CD4-positive, alpha-beta T cell (primary cell): ENCODE results near the gene SHROOM2. TPM values are rescaled to one million over a fixed set of nuclear protein-coding genes. Genes with fewer than 3 reads are reported as not detected.

Experiments
- ATAC-seq: fragments of 200-7000 bp; cut with Tn5 transposase; one replicate; pipeline ENCODE4 v1.10.0; 2022; ENCODE audit warnings: mild to moderate bottlenecking; ENCODE audit not compliant: poor library complexity
- CTCF ChIA-PET: fragments of 350-600 bp; sonication (Branson Sonifier 250); formaldehyde crosslinking; loops from one replicate; lab custom pipeline; 2021; ENCODE audit warnings: antibody characterized with exemption, inconsistent platforms; lab: Charles Lee
- POLR2A ChIA-PET: fragments of 350-600 bp; sonication (Branson Sonifier 250); formaldehyde crosslinking; loops from one replicate; lab custom pipeline; 2021; ENCODE audit warnings: antibody characterized with exemption, inconsistent platforms; lab: Charles Lee
- DNase-seq, 14 experiments: peaks; one replicate each; pipeline ENCODE4 v3.0.0-alpha.2; 2013 to 2020; ENCODE audit warnings: mixed read lengths in 2 of 14
- H3K27ac ChIP-seq, 2 donors: one replicate each; pipeline versions ENCODE4 v1.5.1 to v1.7.0; 2013; ENCODE audit warnings: low read length in 2 of 2, low read depth in 1 of 2, mild to moderate bottlenecking in 1 of 2
- H3K27me3 ChIP-seq, 2 experiments: 1 replicate in 1 of 2; 2 replicates in 1 of 2; pipeline versions ENCODE4 v1.6.1 to v1.7.0; 2013; ENCODE audit warnings: low read length in 2 of 2, control low read depth in 1 of 2, mild to moderate bottlenecking in 1 of 2, moderate library complexity in 1 of 2; ENCODE audit not compliant: insufficient read depth in 2 of 2, control insufficient read depth in 1 of 2
- H3K36me3 ChIP-seq: one replicate; pipeline ENCODE4 v1.6.1; 2013; ENCODE audit warnings: low read length, control low read depth; ENCODE audit not compliant: insufficient read depth
- H3K4me1 ChIP-seq: one replicate; pipeline ENCODE4 v1.6.1; 2013; ENCODE audit warnings: low read length, control low read depth; ENCODE audit not compliant: insufficient read depth
- H3K4me3 ChIP-seq: one replicate; pipeline ENCODE4 v1.5.1; 2013; ENCODE audit warnings: mild to moderate bottlenecking, low read length, moderate library complexity
- H3K9me3 ChIP-seq, 2 experiments: 1 replicate in 1 of 2; 2 replicates in 1 of 2; pipeline versions ENCODE4 v1.6.1 to v1.7.0; 2013; ENCODE audit warnings: low read length in 2 of 2, mild to moderate bottlenecking in 2 of 2, control low read depth in 1 of 2, moderate library complexity in 1 of 2; ENCODE audit not compliant: control insufficient read depth in 1 of 2, insufficient read depth in 1 of 2
- H3K27ac Mint-ChIP-seq: one replicate; pipeline ENCODE4 v1.8.0; 2020; ENCODE audit warnings: mixed read lengths
- H3K27me3 Mint-ChIP-seq: one replicate; pipeline ENCODE4 v1.8.0; 2021; ENCODE audit warnings: mixed read lengths
- H3K36me3 Mint-ChIP-seq: one replicate; pipeline ENCODE4 v1.8.0; 2021; ENCODE audit warnings: low read depth, mixed read lengths
- H3K4me1 Mint-ChIP-seq: one replicate; pipeline ENCODE4 v1.8.0; 2021; ENCODE audit warnings: low read depth, mixed read lengths
- H3K4me3 Mint-ChIP-seq: one replicate; pipeline ENCODE4 v1.8.0; 2020; ENCODE audit warnings: mild to moderate bottlenecking, mixed read lengths
- H3K9me3 Mint-ChIP-seq: one replicate; pipeline ENCODE4 v1.8.0; 2020; ENCODE audit warnings: mixed read lengths
- intact Hi-C, 2 experiments: fragments of 100-400 bp; cut with DNase I in 1 of 2; cut with micrococcal nuclease in 1 of 2; formaldehyde crosslinking; loops; one replicate each; pipeline versions ENCODE4 v1.15.1 to v1.9.0; 2023 to 2025; cut with DNase I, micrococcal nuclease
- total RNA-seq, 174 experiments: library from RNA in 2 of 174; stranded (reverse) in 2 of 174; gene quantifications; one replicate each; pipeline ENCODE4 v1.2.3 and lab custom pipeline; 2021 to 2026
- TF ChIP-seq, protein P1 (sequence below): fragments of 200-600 bp; IDR thresholded peaks from one replicate; pipeline ENCODE4 v1.8.0; 2022; ENCODE audit warnings: antibody characterized with exemption, mild to moderate bottlenecking

Gene SHROOM2
- total RNA-seq, 2 experiments from 2014 or later, result not detected

DNA sequence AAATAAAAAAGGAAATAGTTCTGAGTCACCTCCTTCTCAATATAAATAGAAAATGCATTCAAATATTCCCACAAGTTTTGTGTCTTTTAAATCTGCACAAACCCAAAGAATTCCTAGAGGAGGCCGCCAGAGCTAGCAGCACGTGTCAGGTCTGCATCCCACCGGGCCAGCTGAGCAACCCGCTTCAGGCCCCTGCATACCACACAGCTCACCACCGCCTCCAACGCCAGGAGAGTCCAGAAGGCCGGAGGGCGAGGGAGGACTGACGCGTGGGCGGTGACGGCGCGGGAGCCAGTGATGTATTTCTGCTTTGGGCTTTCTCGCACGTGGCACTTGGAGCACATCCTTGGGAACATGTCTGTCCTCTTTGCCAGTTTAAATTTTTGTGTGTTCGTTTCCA is 119.1 kb downstream of the SHROOM2 start:
- no peak overlapping the region for H3K4me3 ChIP-seq
- no peaks in the 10 kb centered on the region for H3K36me3 ChIP-seq
- Mint-ChIP-seq H3K9me3 (no peaks in the 10 kb centered on the region), H3K36me3 (no peaks in the 10 kb centered on the region), H3K27ac (no peak overlapping the region), H3K4me1 (peaks cover 3% of the 10 kb centered on the region), H3K4me3 (no peak overlapping the region), H3K27me3 (no peaks in the 10 kb centered on the region)
- no peak overlapping the region for H3K27ac ChIP-seq
- ATAC-seq (no peak), DNase-seq (no peak)
- TF ChIP-seq, protein P1, sequence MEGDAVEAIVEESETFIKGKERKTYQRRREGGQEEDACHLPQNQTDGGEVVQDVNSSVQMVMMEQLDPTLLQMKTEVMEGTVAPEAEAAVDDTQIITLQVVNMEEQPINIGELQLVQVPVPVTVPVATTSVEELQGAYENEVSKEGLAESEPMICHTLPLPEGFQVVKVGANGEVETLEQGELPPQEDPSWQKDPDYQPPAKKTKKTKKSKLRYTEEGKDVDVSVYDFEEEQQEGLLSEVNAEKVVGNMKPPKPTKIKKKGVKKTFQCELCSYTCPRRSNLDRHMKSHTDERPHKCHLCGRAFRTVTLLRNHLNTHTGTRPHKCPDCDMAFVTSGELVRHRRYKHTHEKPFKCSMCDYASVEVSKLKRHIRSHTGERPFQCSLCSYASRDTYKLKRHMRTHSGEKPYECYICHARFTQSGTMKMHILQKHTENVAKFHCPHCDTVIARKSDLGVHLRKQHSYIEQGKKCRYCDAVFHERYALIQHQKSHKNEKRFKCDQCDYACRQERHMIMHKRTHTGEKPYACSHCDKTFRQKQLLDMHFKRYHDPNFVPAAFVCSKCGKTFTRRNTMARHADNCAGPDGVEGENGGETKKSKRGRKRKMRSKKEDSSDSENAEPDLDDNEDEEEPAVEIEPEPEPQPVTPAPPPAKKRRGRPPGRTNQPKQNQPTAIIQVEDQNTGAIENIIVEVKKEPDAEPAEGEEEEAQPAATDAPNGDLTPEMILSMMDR, result no peak
- no peaks in the 10 kb centered on the region for H3K9me3 ChIP-seq
- H3K27me3 ChIP-seq, result no peaks in the 10 kb centered on the region
- POLR2A ChIA-PET, result no interaction called here
- CTCF ChIA-PET, result no interaction called here
- no peaks in the 10 kb centered on the region for H3K4me1 ChIP-seq
- intact Hi-C loops, result no loop called here

DNA sequence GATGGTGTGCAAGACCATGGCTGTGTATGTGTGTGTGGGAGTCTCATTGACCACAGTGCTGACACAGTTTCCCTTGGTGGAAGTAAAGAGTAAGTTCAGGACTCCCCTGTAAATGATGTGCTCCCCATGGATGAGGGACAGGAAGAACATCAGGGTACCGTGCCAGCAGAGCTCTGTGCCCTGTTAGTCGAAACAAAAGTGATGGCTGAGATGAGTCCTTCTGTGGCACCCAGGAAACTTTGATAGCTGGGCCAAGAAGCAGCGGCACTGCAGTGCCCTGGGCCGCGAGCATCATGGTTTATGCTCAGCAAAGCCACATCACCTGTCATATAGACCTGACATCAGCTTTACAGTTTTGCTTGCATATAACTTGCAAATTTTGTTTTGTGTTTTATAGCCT is 119.5 kb downstream of the SHROOM2 start:
- Mint-ChIP-seq H3K9me3 (no peaks in the 10 kb centered on the region), H3K4me1 (no peaks in the 10 kb centered on the region), H3K27ac (no peak overlapping the region), H3K36me3 (no peaks in the 10 kb centered on the region), H3K4me3 (no peak overlapping the region), H3K27me3 (no peaks in the 10 kb centered on the region)
- ChIA-PET CTCF (no interaction called here), POLR2A (no interaction called here)
- Histone ChIP-seq H3K27me3 (no peaks in the 10 kb centered on the region), H3K36me3 (no peaks in the 10 kb centered on the region), H3K27ac (no peak overlapping the region), H3K4me1 (no peaks in the 10 kb centered on the region), H3K4me3 (no peak overlapping the region), H3K9me3 (no peaks in the 10 kb centered on the region)
- ATAC-seq (no peak), DNase-seq (no peak)
- intact Hi-C loops, result no loop called here
- TF ChIP-seq, protein P1, result no peak

DNA sequence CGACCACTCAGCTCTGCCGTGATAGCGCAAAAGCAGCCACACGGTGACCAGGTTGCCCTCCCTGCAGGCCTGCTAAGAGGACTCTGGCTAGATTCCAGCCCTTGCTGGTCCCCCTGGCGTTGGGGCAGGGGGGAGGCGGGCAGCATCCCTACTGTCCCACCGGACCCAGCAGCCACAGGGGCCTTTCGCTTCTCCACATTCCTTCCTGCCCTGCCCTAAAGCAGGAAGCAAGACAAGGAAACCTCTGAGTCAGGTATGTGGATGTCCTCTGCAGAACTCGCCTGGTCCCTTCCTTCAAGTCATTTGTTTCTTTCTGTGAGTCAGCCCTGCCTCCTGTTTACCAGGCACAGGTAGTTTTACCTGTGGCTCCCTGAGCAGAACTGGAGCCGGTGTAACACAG is 120.7 kb downstream of the SHROOM2 start:
- Histone ChIP-seq H3K27ac (no peak overlapping the region), H3K9me3 (no peaks in the 10 kb centered on the region), H3K4me1 (no peaks in the 10 kb centered on the region), H3K27me3 (no peaks in the 10 kb centered on the region), H3K36me3 (no peaks in the 10 kb centered on the region), H3K4me3 (no peak overlapping the region)
- H3K4me3 Mint-ChIP-seq, result no peak overlapping the region
- intact Hi-C loops, result no loop called here
- H3K27ac Mint-ChIP-seq, result no peak overlapping the region
- CTCF ChIA-PET, result no interaction called here
- TF ChIP-seq, protein P1, result no peak
- no peaks in the 10 kb centered on the region for H3K4me1 Mint-ChIP-seq
- no peaks in the 10 kb centered on the region for H3K36me3 Mint-ChIP-seq
- POLR2A ChIA-PET, result no interaction called here
- H3K9me3 Mint-ChIP-seq, result no peaks in the 10 kb centered on the region
- DNase-seq (no peak), ATAC-seq (no peak)
- peaks cover 11% of the 10 kb centered on the region for H3K27me3 Mint-ChIP-seq
